Measurements from ENCODE around the gene KDM1B. TPM values are rescaled to one million over a fixed set of nuclear protein-coding genes. Genes with fewer than 3 reads are reported as not detected.

Gene KDM1B
- polyA plus RNA-seq, 1 donor: 20.9 TPM

GRCh38 chr6:18234564-18234963 is 79.3 kb downstream of the KDM1B start:
- no peak for DNase-seq

GRCh38 chr6:18235524-18235923 is 80.3 kb downstream of the KDM1B start:
- no peak for DNase-seq

GRCh38 chr6:18237167-18237566 is 81.9 kb downstream of the KDM1B start:
- DNase-seq: no peak

- DNase-seq: no peak
Observed at GRCh38 chr6:18240230-18240629, 85.0 kb downstream of the KDM1B start.

- no peak for DNase-seq
Observed at GRCh38 chr6:18241208-18242038, 86.2 kb downstream of the KDM1B start.

- no peak for DNase-seq
Observed at GRCh38 chr6:18242062-18242851, 87.0 kb downstream of the KDM1B start.

- no peak for DNase-seq
Observed at GRCh38 chr6:18243302-18243893, 88.2 kb downstream of the KDM1B start.

GRCh38 chr6:18244251-18244650 is 89.0 kb downstream of the KDM1B start:
- DNase-seq: no peak

GRCh38 chr6:18245079-18245478 is 89.9 kb downstream of the KDM1B start:
- no peak for DNase-seq

GRCh38 chr6:18245642-18246041 is 90.4 kb downstream of the KDM1B start:
- no peak for DNase-seq

GRCh38 chr6:18246205-18246604 is 91.0 kb downstream of the KDM1B start:
- DNase-seq: no peak

- no peak for DNase-seq
Observed at GRCh38 chr6:18247002-18247401, 91.8 kb downstream of the KDM1B start.

- DNase-seq: no peak
Observed at GRCh38 chr6:18248698-18249097, 93.5 kb downstream of the KDM1B start.

GRCh38 chr6:18249271-18249670 is 94.0 kb downstream of the KDM1B start:
- DNase-seq: no peak

- DNase-seq: no peak
Observed at GRCh38 chr6:18253635-18254034, 98.4 kb downstream of the KDM1B start.

GRCh38 chr6:18254793-18255192 is 99.6 kb downstream of the KDM1B start:
- no peak for DNase-seq

- DNase-seq: no peak
Observed at GRCh38 chr6:18259675-18260447, 104.6 kb downstream of the KDM1B start.

GRCh38 chr6:18260448-18261106 is 105.4 kb downstream of the KDM1B start:
- DNase-seq: no peak

- no peak for DNase-seq
Observed at GRCh38 chr6:18261877-18262276, 106.7 kb downstream of the KDM1B start.

GRCh38 chr6:18262702-18263417 is 107.6 kb downstream of the KDM1B start:
- no peak for DNase-seq
